ENCODE data around the gene PLCB3.
A peak's percentile ranks its signal among the peaks of the same experiment; 100 is the strongest.

Gene PLCB3

DNA sequence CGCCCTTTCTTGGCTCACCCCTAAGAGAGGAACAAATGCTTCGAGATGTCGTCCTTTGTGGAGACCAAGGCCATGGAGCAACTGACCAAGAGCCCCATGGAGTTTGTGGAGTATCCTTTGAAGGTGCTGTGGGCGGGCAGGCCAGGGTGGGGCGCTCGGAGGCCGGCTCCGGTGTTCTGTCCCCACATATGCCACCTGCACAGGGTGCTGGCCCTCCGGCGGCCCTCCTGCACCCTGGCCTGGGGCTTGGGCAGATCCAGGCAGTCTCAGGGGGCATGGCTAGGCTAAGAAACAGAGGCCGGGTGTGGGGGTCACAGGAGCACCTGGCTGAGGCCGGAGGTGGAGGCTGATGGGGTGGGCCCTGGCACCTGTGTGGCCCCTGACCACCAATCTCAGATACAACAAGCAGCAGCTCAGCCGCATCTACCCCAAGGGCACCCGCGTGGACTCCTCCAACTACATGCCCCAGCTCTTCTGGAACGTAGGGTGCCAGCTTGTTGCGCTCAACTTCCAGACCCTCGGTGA is 10.3 kb downstream of the PLCB3 start:
- Histone ChIP-seq H3K9ac (ENCODE audit: low read depth, low read length) (no peak overlapping the region), H3K36me3 (ENCODE audit: insufficient read depth, low read length) (peaks cover 89% of the 10 kb centered on the region), H3K4me3 (ENCODE audit: low read length) (no peak overlapping the region), H3K27me3 (ENCODE audit: insufficient read depth, low read length) (no peaks in the 10 kb centered on the region), H3K4me1 (ENCODE audit: insufficient read depth, low read length) (peaks cover 4% of the 10 kb centered on the region; the same call in 1 of the 2 replicates), H3K9me3 (ENCODE audit: insufficient read depth, low read depth, low read length) (no peaks in the 10 kb centered on the region), H3K27ac (ENCODE audit: low read depth, low read length) (no peak overlapping the region)
- WGBS = 97% methylated on average over 18 of the region's 18 CpGs

DNA sequence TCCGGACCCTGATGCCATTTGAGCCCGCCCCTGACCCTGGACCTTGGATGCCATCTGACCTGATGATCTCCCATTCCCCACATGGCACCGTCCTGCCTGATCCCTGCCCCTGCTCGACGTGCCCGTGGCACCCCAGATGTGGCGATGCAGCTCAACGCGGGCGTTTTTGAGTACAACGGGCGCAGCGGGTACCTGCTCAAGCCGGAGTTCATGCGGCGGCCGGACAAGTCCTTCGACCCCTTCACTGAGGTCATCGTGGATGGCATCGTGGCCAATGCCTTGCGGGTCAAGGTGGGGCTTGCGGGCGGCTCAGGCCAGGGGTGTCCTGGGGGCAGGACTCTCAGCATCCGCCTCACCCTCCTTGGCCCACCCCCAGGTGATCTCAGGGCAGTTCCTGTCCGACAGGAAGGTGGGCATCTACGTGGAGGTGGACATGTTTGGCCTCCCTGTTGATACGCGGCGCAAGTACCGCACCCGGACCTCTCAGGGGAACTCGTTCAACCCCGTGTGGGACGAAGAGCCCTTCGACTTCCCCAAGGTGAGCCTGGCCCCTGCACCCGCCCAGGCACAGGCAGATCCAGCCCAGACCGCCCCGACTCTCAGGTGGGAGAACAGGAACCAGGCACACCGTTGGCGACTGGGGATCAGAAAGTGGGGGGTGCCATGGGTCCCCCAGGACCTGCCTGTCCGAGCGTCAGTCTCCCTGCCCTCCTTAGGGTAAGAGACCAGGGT is 11.1 kb downstream of the PLCB3 start:
- Histone ChIP-seq H3K36me3 (ENCODE audit: insufficient read depth, low read length) (peaks cover 84% of the 10 kb centered on the region), H3K9me3 (ENCODE audit: insufficient read depth, low read depth, low read length) (no peaks in the 10 kb centered on the region), H3K4me3 (ENCODE audit: low read length) (no peak overlapping the region), H3K4me1 (ENCODE audit: insufficient read depth, low read length) (peaks cover 4% of the 10 kb centered on the region; the same call in 1 of the 2 replicates), H3K9ac (ENCODE audit: low read depth, low read length) (no peak overlapping the region), H3K27ac (ENCODE audit: low read depth, low read length) (no peak overlapping the region), H3K27me3 (ENCODE audit: insufficient read depth, low read length) (no peaks in the 10 kb centered on the region)
- WGBS = 96% methylated on average over 42 of the region's 42 CpGs

DNA sequence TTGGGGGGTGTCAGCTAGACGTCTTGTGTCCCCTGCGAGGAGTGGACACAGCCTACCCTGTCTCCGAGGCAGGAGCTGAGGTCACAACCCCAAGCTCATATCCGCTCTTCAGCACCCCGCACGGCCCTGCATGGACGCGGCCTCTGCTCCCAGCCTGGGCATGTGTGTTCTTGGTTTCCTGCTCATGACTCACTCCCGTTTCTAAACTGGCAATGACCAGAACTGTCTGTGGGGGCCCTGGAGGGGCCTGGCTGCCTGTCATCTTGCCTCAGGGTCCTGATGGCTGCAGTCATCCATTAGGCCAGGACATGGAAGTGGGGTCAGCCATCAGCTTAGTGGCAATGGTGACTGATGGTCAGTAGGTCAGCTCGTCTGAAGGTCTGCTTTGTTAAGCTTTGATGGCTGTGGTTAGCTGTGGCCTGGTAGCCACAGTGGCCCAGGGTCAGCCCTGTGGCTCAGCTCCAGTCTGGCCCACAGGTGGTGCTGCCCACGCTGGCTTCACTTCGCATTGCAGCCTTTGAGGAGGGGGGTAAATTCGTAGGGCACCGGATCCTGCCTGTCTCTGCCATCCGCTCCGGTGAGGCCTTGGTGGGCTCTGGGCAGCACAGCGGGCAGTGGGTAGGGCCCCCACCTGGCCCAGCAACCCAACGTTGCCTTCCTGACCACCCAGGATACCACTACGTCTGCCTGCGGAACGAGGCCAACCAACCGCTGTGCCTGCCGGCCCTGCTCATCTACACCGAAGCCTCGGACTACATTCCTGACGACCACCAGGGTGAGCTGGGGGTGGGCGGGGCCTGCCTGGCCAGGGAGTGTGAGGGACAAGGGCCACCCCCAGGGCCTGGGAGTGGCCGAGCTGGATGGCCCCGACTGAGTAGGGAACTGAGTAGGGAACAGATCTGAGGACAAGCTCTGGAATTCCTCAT is 12.0 kb downstream of the PLCB3 start:
- Histone ChIP-seq H3K36me3 (ENCODE audit: insufficient read depth, low read length) (peaks cover 79% of the 10 kb centered on the region), H3K27ac (ENCODE audit: low read depth, low read length) (peak overlapping the region; percentile 55), H3K4me3 (ENCODE audit: low read length) (no peak overlapping the region), H3K9me3 (ENCODE audit: insufficient read depth, low read depth, low read length) (no peaks in the 10 kb centered on the region), H3K9ac (ENCODE audit: low read depth, low read length) (no peak overlapping the region; the same call in 1 of the 2 replicates), H3K4me1 (ENCODE audit: insufficient read depth, low read length) (peaks cover 4% of the 10 kb centered on the region; the same call in 1 of the 2 replicates), H3K27me3 (ENCODE audit: insufficient read depth, low read length) (no peaks in the 10 kb centered on the region)
- WGBS = 86% methylated on average over 29 of the region's 29 CpGs

DNA sequence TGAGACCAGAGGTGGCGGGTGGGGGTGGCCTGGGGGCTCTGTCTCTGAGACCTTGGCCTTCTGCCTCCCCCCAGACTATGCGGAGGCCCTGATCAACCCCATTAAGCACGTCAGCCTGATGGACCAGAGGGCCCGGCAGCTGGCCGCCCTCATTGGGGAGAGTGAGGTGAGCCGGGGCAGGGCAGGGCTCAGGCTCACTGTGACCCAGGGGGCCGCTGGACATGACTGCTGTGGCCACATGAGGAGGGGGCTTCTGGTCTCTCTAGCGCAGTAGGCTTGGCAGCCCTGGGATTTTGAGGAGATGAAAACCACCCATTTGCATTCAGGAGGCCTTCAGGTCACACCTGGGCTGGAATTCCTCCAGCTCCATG is 12.6 kb downstream of the PLCB3 start:
- Histone ChIP-seq H3K36me3 (ENCODE audit: insufficient read depth, low read length) (peaks cover 72% of the 10 kb centered on the region), H3K4me1 (ENCODE audit: insufficient read depth, low read length) (peaks cover 9% of the 10 kb centered on the region; the same call in 1 of the 2 replicates), H3K9ac (ENCODE audit: low read depth, low read length) (no peak overlapping the region)

DNA sequence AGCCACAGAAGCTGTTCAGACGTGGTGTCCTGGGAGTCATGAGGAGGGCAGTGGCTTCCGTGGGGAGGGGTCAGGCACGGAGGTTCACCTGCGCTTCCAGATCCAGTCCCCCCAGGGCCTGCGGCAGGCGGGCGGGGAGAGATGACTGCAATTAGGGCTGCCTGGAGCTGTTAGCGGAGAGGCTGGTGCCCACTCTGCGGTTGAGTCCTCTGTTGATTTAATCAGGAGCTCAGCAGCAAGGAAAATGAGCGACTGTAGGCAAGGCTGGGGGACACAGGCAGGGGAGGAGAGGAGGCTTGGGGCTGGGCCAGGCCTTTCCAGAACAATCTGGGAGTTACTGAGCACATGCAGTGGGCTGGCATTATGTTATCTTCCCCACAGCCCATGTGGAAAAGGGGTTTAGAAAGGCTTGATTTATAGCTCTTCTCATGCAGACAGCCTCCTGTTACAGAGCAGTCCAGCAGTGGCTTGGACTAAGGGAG is 13.1 kb downstream of the PLCB3 start:
- 92% methylated on average over 10 of the region's 10 CpGs for WGBS
- Histone ChIP-seq H3K9me3 (ENCODE audit: insufficient read depth, low read depth, low read length) (no peaks in the 10 kb centered on the region), H3K27ac (ENCODE audit: low read depth, low read length) (no peak overlapping the region), H3K27me3 (ENCODE audit: insufficient read depth, low read length) (no peaks in the 10 kb centered on the region), H3K9ac (ENCODE audit: low read depth, low read length) (no peak overlapping the region), H3K4me1 (ENCODE audit: insufficient read depth, low read length) (peaks cover 9% of the 10 kb centered on the region; the same call in 1 of the 2 replicates), H3K4me3 (ENCODE audit: low read length) (no peak overlapping the region), H3K36me3 (ENCODE audit: insufficient read depth, low read length) (peaks cover 67% of the 10 kb centered on the region)

More for the DNA sequence above, 12.6 kb downstream of the PLCB3 start:
- Histone ChIP-seq H3K27me3 (ENCODE audit: insufficient read depth, low read length) (no peaks in the 10 kb centered on the region), H3K9me3 (ENCODE audit: insufficient read depth, low read depth, low read length) (no peaks in the 10 kb centered on the region), H3K27ac (ENCODE audit: low read depth, low read length) (0 out of 2 replicates have a peak overlapping the region, but pooled peaks have one; percentile 8), H3K4me3 (ENCODE audit: low read length) (no peak overlapping the region)
- WGBS = 92% methylated on average over 8 of the region's 8 CpGs

DNA sequence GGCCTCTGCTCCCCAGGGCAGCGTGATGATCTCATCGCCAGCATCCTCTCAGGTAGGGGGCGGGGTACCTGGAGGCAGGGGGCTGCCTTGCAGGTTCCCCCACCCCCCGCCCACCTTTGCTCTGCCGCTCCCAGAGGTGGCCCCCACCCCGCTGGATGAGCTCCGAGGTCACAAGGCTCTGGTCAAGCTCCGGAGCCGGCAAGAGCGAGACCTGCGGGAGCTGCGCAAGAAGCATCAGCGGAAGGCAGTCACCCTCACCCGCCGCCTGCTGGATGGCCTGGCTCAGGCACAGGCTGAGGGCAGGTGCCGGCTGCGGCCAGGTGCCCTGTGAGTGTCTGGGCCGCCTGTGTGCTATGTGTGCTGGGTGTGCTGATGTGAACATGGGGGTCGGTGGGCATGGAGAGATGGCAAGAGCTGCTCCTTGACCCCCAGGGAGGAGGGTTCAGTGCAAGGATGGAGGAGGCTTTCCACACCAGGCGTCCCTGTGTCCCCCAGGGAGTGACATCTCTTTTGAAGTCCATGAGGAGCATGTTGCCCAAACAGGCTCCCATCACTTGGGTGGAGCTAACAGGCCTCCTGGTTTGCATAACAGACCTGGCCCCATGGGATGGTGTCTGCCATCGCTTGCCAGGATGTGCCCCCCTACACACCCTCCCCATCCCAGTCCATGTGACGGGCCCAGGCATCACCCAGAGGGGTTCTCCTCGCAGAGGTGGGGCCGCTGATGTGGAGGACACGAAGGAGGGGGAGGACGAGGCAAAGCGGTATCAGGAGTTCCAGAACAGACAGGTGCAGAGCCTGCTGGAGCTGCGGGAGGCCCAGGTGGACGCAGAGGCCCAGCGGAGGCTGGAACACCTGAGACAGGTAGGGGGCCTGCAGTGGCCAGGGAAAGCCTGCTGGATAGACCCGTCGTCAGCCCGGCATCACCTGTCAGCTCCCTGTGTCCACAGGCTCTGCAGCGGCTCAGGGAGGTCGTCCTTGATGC is 14.1 kb downstream of the PLCB3 start:
- no peak overlapping the region for H3K4me3 ChIP-seq (ENCODE audit: low read length)
- peaks cover 9% of the 10 kb centered on the region; the same call in 1 of the 2 replicates for H3K4me1 ChIP-seq (ENCODE audit: insufficient read depth, low read length)
- H3K27ac ChIP-seq (ENCODE audit: low read depth, low read length) = no peak overlapping the region
- H3K27me3 ChIP-seq (ENCODE audit: insufficient read depth, low read length) = no peaks in the 10 kb centered on the region
- H3K9ac ChIP-seq (ENCODE audit: low read depth, low read length) = no peak overlapping the region
- H3K9me3 ChIP-seq (ENCODE audit: insufficient read depth, low read depth, low read length) = no peaks in the 10 kb centered on the region
- 94% methylated on average over 35 of the region's 35 CpGs for WGBS
- peaks cover 57% of the 10 kb centered on the region for H3K36me3 ChIP-seq (ENCODE audit: insufficient read depth, low read length)

DNA sequence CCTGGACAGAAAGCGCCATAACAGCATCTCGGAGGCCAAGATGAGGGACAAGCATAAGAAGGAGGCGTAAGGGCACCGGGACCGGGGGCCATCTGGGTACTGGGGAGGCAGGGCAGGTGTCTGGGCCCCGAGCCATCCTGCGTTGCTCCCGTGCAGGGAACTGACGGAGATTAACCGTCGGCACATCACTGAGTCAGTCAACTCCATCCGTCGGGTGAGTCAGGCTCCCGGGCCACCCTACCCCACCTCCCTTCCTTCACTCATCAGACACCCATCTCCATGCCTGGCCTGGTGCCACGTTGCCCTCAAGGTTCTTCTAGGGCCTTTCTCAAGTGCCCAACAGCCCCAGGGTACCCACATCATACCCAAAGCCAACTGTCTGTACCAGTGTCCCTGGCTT is 15.0 kb downstream of the PLCB3 start:
- no peaks in the 10 kb centered on the region for H3K27me3 ChIP-seq (ENCODE audit: insufficient read depth, low read length)
- H3K4me3 ChIP-seq (ENCODE audit: low read length) = no peak overlapping the region
- no peak overlapping the region for H3K27ac ChIP-seq (ENCODE audit: low read depth, low read length)
- H3K9me3 ChIP-seq (ENCODE audit: insufficient read depth, low read depth, low read length) = no peaks in the 10 kb centered on the region
- peaks cover 9% of the 10 kb centered on the region; the same call in 1 of the 2 replicates for H3K4me1 ChIP-seq (ENCODE audit: insufficient read depth, low read length)
- 96% methylated on average over 15 of the region's 15 CpGs for WGBS
- peaks cover 51% of the 10 kb centered on the region for H3K36me3 ChIP-seq (ENCODE audit: insufficient read depth, low read length)
- no peak overlapping the region for H3K9ac ChIP-seq (ENCODE audit: low read depth, low read length)

DNA sequence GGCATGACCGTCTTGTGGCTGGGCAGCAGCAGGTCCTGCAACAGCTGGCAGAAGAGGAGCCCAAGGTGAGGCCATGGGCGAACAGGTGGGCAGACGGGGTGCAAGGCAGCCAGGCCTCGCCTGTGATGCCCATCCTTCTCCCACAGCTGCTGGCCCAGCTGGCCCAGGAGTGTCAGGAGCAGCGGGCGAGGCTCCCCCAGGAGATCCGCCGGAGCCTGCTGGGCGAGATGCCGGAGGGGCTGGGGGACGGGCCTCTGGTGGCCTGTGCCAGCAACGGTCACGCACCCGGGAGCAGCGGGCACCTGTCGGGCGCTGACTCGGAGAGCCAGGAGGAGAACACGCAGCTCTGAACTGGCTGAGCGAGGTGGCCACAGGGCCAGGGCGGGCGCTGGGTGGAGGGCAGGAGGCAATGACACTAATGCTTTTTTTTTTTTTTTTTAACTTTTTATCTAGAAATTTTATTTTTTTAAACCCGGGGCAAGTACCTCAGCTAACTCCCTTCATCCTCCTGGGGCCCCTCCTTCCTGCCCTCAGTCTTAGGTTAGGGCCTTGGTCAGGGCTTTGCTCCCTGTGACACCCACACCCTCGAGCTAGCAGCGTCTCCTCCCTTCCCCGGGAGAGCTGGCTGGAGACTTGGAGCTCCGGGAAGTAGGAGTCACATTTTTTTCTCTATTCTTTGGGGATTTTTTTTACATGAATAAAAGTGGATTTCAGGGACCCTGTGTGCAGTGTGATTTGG is 16.0 kb downstream of the PLCB3 start:
- peaks cover 41% of the 10 kb centered on the region for H3K36me3 ChIP-seq (ENCODE audit: insufficient read depth, low read length)
- H3K4me1 ChIP-seq (ENCODE audit: insufficient read depth, low read length) = peaks cover 12% of the 10 kb centered on the region; the same call in 1 of the 2 replicates
- 92% methylated on average over 27 of the region's 27 CpGs for WGBS
- no peak overlapping the region; the same call in 1 of the 2 replicates for H3K27ac ChIP-seq (ENCODE audit: low read depth, low read length)
- H3K9me3 ChIP-seq (ENCODE audit: insufficient read depth, low read depth, low read length) = no peaks in the 10 kb centered on the region
- H3K4me3 ChIP-seq (ENCODE audit: low read length) = no peak overlapping the region
- H3K27me3 ChIP-seq (ENCODE audit: insufficient read depth, low read length) = no peaks in the 10 kb centered on the region
- no peak overlapping the region for H3K9ac ChIP-seq (ENCODE audit: low read depth, low read length)

DNA sequence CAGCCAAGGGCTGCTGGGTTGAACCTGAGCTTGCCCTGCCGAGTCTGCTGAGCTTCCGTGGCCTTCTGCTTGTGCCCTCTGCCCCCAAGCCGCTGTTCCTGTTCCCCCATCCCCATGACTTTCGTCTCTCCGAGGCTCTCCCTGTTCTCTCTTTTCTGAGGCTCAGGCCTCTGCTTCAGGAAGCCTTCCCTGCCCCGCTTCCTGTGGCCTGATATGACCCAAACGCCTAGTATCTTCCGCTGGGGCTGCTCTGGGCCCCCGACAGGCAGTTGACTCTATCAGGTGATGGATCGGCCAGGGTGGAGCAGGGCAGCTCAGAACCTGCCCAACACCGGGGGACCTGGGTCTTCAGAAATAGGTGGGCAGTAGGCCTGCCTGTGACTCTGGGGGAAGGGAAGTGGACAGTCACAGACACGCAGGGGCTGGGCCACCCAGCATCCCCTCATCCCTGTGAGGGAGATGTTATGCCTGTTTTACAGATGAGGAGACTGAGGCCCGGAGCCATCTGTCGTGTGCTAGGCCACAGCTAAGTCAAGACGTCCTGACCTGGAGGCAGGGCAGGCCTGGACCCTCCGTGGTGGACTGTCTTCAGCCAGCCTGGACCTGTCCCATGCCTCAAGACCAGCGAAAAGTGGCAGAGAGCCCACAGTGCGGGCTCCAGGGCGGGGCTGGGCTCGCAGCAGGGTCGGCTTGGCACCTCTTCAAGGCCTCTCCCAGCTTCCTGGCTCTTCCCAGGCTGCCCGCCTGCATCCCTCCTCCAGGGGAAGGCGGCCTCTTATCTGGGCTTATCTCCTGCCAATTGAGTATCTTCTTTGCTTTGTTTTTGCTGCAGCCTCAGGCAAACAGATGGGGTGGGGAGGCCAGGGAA is 16.9 kb downstream of the PLCB3 start:
- H3K4me3 ChIP-seq (ENCODE audit: low read length) = peak overlapping the region; percentile 86
- H3K9me3 ChIP-seq (ENCODE audit: insufficient read depth, low read depth, low read length) = no peaks in the 10 kb centered on the region
- peaks cover 10% of the 10 kb centered on the region; the same call in 1 of the 2 replicates for H3K4me1 ChIP-seq (ENCODE audit: insufficient read depth, low read length)
- H3K9ac ChIP-seq (ENCODE audit: low read depth, low read length) = peak overlapping the region; percentile 85
- H3K27me3 ChIP-seq (ENCODE audit: insufficient read depth, low read length) = no peaks in the 10 kb centered on the region
- 84% methylated on average over 23 of the region's 23 CpGs for WGBS
- peaks cover 33% of the 10 kb centered on the region for H3K36me3 ChIP-seq (ENCODE audit: insufficient read depth, low read length)
- H3K27ac ChIP-seq (ENCODE audit: low read depth, low read length) = peak overlapping the region; percentile 95; the same call in 1 of the 2 replicates
